Smooth muscle cell of the umbilical artery (primary cell): ENCODE results near the gene OR56A3. TPM values are rescaled to one million over a fixed set of nuclear protein-coding genes. Genes with fewer than 3 reads are reported as not detected.

Experiments used
- total RNA-seq: library from RNA; depleted of rRNA; stranded (reverse); fragments of >200 nt; gene quantifications from 2 replicates; pipeline ENCODE4 v1.2.3, GENCODE V29; 2014

OR56A3 gene
- total RNA-seq: not detected in 2 replicates

GRCh38 chr11:5941951-5942350, at the start of gene OR56A3:
OR56A3 (plus strand) TSS chr11:5942251; CDS start chr11:5947347, 5,096 bp downstream.

GRCh38 chr11:5892908-5893307, 49.1 kb upstream of the OR56A3 start, which contains the start of gene OR52E5:
OR52E5 (plus strand) TSS chr11:5893208; CDS start chr11:5900777, 7,569 bp downstream.

GRCh38 chr11:5968394-5968793, 26.3 kb downstream of the OR56A3 start, which contains the start of gene OR56A5:
OR56A5 (minus strand) TSS chr11:5968494; CDS start chr11:5968494, 0 bp downstream.

GRCh38 chr11:5986885-5987284, 44.8 kb downstream of the OR56A3 start, which contains the start of gene OR52L1:
OR52L1 (minus strand) TSS chr11:5986985; CDS start chr11:5986930, 55 bp downstream.

Other genes with a start within 250 kb of the OR56A3 start
- gene OR56B1, start 205.8 kb upstream of the OR56A3 start, total RNA-seq: not detected in 2 replicates
- gene OR52N4, start 188.0 kb upstream of the OR56A3 start, total RNA-seq: not detected in 2 replicates
- not detected in 2 replicates for gene OR52N5, start 158.9 kb upstream of the OR56A3 start, total RNA-seq
- 0.09 TPM in 1 of 2 replicates, not detected in the other for gene OR52N1, start 151.0 kb upstream of the OR56A3 start, total RNA-seq
- not detected in 2 replicates for gene OR52N2, start 133.3 kb upstream of the OR56A3 start, total RNA-seq
- gene OR52E6, start 100.4 kb upstream of the OR56A3 start, total RNA-seq: not detected in 2 replicates
- gene OR52E8, start 84.6 kb upstream of the OR56A3 start, total RNA-seq: not detected in 2 replicates
- gene OR52E4, start 61.6 kb upstream of the OR56A3 start, total RNA-seq: not detected in 2 replicates
- gene OR52E5, start 49.0 kb upstream of the OR56A3 start, total RNA-seq: not detected in 2 replicates
- not detected in 2 replicates for gene OR56A5, start 26.2 kb downstream of the OR56A3 start, total RNA-seq
- gene OR52L1, start 44.7 kb downstream of the OR56A3 start, total RNA-seq: not detected in 2 replicates
- gene OR56A4, start 64.7 kb downstream of the OR56A3 start, total RNA-seq: not detected in 2 replicates
- gene OR56A1, start 88.5 kb downstream of the OR56A3 start, total RNA-seq: under 0.01 TPM in 1 of 2 replicates, not detected in the other
- not detected in 2 replicates for gene OR56B4, start 165.4 kb downstream of the OR56A3 start, total RNA-seq
- gene OR52B2, start 228.1 kb downstream of the OR56A3 start, total RNA-seq: not detected in 2 replicates